ENCODE measurements around the gene LLGL2. TPM values are rescaled to one million over a fixed set of nuclear protein-coding genes. Genes with fewer than 3 reads are reported as not detected.

LLGL2 gene
- total and polyA plus RNA-seq, 2 donors (not counting 1 experiment from before 2014, with no cell fraction given), result 0.03 to 0.33 TPM

DNA sequence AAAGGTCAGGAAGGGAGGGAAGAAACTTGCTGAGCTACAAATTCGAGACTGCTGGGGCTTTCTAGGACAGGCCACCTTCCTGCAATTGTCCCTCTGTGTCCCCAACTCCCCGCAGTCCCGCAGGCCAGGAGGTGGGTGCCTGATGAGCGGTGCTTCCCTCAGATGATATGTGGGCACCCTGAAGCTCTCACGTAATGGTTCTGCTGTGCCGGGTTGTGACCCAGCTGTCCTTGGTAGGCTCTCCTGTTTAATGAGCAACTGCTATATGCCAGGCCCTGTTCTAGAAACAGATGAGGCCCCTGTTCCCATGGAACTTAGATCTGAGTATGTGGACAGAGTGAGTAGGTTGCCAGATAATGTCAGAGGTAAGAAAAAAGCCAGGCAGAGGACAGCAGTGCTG lies 40.1 kb downstream of the LLGL2 start:
- no peak overlapping the region for H3K27ac ChIP-seq (ENCODE audit: insufficient read depth, low read length)
- no peaks in the 10 kb centered on the region for H3K4me1 ChIP-seq (ENCODE audit: control insufficient read depth, extremely low read depth, insufficient read depth, low read length)
- H3K4me2 ChIP-seq (ENCODE audit: extremely low read depth, insufficient read depth, low read length), result no peak overlapping the region
- peaks cover 2% of the 10 kb centered on the region for H3K27me3 ChIP-seq (ENCODE audit: control insufficient read depth, insufficient read depth, low read length)
- no peaks in the 10 kb centered on the region for H3K79me2 ChIP-seq (ENCODE audit: control insufficient read depth, insufficient read depth, low read length)
- no peaks in the 10 kb centered on the region for H4K20me1 ChIP-seq (ENCODE audit: control insufficient read depth, extremely low read depth, insufficient read depth, low read length)
- no peak for TF ChIP-seq EZH2 (IDR thresholded peaks at IDR 0.05; ENCODE audit: low read length, missing control alignments)
- H3K36me3 ChIP-seq (ENCODE audit: control insufficient read depth, insufficient read depth, low read length), result no peaks in the 10 kb centered on the region
- H2AFZ ChIP-seq (ENCODE audit: low read length), result no peak overlapping the region
- H3K9ac ChIP-seq (ENCODE audit: insufficient read depth, low read length), result no peak overlapping the region
- no peak for DNase-seq (ENCODE audit: low read depth in 2 of 2)
- no peaks in the 10 kb centered on the region for H3K9me3 ChIP-seq (ENCODE audit: control insufficient read depth, insufficient read depth, low read depth, low read length)
- no peak overlapping the region for H3K4me3 ChIP-seq (replicated peaks in 1 of 4; ENCODE audit: control extremely low read depth in 1 of 4, insufficient read depth in 1 of 4, low read depth in 3 of 4, low read length in 4 of 4)

DNA sequence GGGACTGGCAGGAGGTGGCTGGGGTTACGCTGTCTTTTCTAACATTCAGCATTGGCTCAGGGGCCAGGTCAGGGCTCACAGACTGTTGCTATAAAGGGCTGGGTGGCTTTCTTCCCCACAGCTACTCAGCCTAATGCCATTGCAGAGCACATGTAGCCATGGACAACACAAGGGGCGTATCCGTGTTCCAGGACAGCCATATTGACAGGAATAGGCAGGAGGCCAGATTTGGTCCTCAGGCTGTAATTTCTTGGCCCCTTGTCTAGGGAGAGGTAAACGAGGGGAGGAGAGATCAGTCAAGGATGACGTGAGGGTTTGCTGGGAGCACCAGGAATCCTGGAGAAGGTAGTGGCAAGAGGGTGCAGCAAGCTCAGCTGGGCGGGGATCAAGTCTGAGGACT lies 40.9 kb downstream of the LLGL2 start:
- Histone ChIP-seq H3K27ac (ENCODE audit: insufficient read depth, low read length) (no peak overlapping the region), H4K20me1 (ENCODE audit: control insufficient read depth, extremely low read depth, insufficient read depth, low read length) (no peaks in the 10 kb centered on the region), H3K4me3 (replicated peaks in 1 of 4; ENCODE audit: control extremely low read depth in 1 of 4, insufficient read depth in 1 of 4, low read depth in 3 of 4, low read length in 4 of 4) (no peak overlapping the region), H3K36me3 (ENCODE audit: control insufficient read depth, insufficient read depth, low read length) (no peaks in the 10 kb centered on the region), H2AFZ (ENCODE audit: low read length) (no peak overlapping the region), H3K79me2 (ENCODE audit: control insufficient read depth, insufficient read depth, low read length) (no peaks in the 10 kb centered on the region), H3K27me3 (ENCODE audit: control insufficient read depth, insufficient read depth, low read length) (peaks cover 2% of the 10 kb centered on the region), H3K4me2 (ENCODE audit: extremely low read depth, insufficient read depth, low read length) (no peak overlapping the region), H3K9ac (ENCODE audit: insufficient read depth, low read length) (no peak overlapping the region), H3K4me1 (ENCODE audit: control insufficient read depth, extremely low read depth, insufficient read depth, low read length) (no peaks in the 10 kb centered on the region), H3K9me3 (ENCODE audit: control insufficient read depth, insufficient read depth, low read depth, low read length) (no peaks in the 10 kb centered on the region)
- no peak for TF ChIP-seq EZH2 (IDR thresholded peaks at IDR 0.05; ENCODE audit: low read length, missing control alignments)
- TF ChIP-seq, protein P1, sequence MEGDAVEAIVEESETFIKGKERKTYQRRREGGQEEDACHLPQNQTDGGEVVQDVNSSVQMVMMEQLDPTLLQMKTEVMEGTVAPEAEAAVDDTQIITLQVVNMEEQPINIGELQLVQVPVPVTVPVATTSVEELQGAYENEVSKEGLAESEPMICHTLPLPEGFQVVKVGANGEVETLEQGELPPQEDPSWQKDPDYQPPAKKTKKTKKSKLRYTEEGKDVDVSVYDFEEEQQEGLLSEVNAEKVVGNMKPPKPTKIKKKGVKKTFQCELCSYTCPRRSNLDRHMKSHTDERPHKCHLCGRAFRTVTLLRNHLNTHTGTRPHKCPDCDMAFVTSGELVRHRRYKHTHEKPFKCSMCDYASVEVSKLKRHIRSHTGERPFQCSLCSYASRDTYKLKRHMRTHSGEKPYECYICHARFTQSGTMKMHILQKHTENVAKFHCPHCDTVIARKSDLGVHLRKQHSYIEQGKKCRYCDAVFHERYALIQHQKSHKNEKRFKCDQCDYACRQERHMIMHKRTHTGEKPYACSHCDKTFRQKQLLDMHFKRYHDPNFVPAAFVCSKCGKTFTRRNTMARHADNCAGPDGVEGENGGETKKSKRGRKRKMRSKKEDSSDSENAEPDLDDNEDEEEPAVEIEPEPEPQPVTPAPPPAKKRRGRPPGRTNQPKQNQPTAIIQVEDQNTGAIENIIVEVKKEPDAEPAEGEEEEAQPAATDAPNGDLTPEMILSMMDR (conservative IDR thresholded peaks at IDR 0.05 in 1 of 2, IDR thresholded peaks at IDR 0.05 in 1 of 2; ENCODE audit: low read depth in 1 of 2, low read length in 2 of 2), result no peak
- no peak for DNase-seq (ENCODE audit: low read depth in 2 of 2)

DNA sequence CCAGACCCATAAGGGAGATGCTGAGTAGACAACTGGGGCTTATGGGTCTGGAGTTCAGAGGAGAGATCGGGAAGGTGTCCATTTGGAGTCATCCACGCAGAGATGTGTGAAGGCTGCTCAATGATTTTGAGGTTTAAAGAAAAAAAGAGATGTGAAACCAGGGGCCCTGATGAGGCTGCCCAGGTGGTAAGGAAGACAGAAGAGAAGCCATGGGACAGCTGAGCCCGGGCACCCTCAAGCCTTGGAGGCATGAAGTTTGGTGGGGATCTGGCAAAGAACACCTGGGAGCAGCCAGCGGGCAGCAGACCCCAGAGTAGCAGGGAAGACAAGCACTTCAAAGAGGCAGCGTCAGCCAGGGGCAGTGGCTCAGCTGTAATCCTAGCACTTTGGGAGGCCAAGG lies 41.3 kb downstream of the LLGL2 start:
- TF ChIP-seq, protein P1 (conservative IDR thresholded peaks at IDR 0.05 in 1 of 2, IDR thresholded peaks at IDR 0.05 in 1 of 2; ENCODE audit: low read depth in 1 of 2, low read length in 2 of 2), result no peak
- TF ChIP-seq EZH2 (IDR thresholded peaks at IDR 0.05; ENCODE audit: low read length, missing control alignments), result no peak
- Histone ChIP-seq H3K4me2 (ENCODE audit: extremely low read depth, insufficient read depth, low read length) (no peak overlapping the region), H3K27me3 (ENCODE audit: control insufficient read depth, insufficient read depth, low read length) (peaks cover 2% of the 10 kb centered on the region), H2AFZ (ENCODE audit: low read length) (no peak overlapping the region), H3K36me3 (ENCODE audit: control insufficient read depth, insufficient read depth, low read length) (no peaks in the 10 kb centered on the region), H3K27ac (ENCODE audit: insufficient read depth, low read length) (no peak overlapping the region), H3K4me3 (replicated peaks in 1 of 4; ENCODE audit: control extremely low read depth in 1 of 4, insufficient read depth in 1 of 4, low read depth in 3 of 4, low read length in 4 of 4) (no peak overlapping the region), H3K4me1 (ENCODE audit: control insufficient read depth, extremely low read depth, insufficient read depth, low read length) (no peaks in the 10 kb centered on the region), H3K9ac (ENCODE audit: insufficient read depth, low read length) (no peak overlapping the region), H3K79me2 (ENCODE audit: control insufficient read depth, insufficient read depth, low read length) (no peaks in the 10 kb centered on the region), H4K20me1 (ENCODE audit: control insufficient read depth, extremely low read depth, insufficient read depth, low read length) (no peaks in the 10 kb centered on the region), H3K9me3 (ENCODE audit: control insufficient read depth, insufficient read depth, low read depth, low read length) (no peaks in the 10 kb centered on the region)
- no peak for DNase-seq (ENCODE audit: low read depth in 2 of 2)
